ENCODE data around the gene NHP2.

Gene NHP2

GRCh38 chr5:178170455-178170854, 16.8 kb upstream of the NHP2 start:
- in situ Hi-C loops (cut with HindIII; ENCODE audit: low pct_ligation_motif_present, low sequenced_read_pairs), result no loop called here
- Histone ChIP-seq H3K27me3 (replicated peaks) (peaks cover 3% of the 10 kb centered on the region), H3K27ac (no peak overlapping the region), H3K36me3 (replicated peaks) (no peaks in the 10 kb centered on the region), H3K4me3 (ENCODE audit: low read depth, low read length) (no peak overlapping the region)
- no peak for DNase-seq
- TF ChIP-seq, protein P1, sequence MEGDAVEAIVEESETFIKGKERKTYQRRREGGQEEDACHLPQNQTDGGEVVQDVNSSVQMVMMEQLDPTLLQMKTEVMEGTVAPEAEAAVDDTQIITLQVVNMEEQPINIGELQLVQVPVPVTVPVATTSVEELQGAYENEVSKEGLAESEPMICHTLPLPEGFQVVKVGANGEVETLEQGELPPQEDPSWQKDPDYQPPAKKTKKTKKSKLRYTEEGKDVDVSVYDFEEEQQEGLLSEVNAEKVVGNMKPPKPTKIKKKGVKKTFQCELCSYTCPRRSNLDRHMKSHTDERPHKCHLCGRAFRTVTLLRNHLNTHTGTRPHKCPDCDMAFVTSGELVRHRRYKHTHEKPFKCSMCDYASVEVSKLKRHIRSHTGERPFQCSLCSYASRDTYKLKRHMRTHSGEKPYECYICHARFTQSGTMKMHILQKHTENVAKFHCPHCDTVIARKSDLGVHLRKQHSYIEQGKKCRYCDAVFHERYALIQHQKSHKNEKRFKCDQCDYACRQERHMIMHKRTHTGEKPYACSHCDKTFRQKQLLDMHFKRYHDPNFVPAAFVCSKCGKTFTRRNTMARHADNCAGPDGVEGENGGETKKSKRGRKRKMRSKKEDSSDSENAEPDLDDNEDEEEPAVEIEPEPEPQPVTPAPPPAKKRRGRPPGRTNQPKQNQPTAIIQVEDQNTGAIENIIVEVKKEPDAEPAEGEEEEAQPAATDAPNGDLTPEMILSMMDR (IDR thresholded peaks at IDR 0.05; ENCODE audit: low read depth, low read length, missing control alignments), result no peak

DNA sequence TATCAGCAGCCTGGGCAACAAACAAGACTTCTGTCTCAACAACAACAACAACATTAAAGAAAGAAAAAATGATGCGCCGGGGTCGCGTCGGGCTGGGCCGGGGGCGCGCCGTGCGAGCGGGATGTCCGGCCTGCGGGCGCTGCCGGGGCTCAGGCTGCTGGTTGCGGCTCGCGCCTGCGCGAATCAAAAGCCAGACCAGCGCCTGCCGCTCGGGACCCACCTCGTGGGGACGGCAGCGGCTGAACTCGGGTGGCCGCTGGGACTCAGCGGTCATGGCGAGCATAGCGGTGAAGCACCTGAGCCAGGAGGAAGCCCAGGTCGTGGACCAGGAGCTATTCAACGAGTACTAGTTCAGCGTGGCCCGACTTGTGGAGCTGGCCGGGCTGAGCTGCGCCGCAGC, 11.9 kb upstream of the NHP2 start:
- no peak overlapping the region for H3K27ac ChIP-seq
- H3K4me3 ChIP-seq (ENCODE audit: low read depth, low read length), result no peak overlapping the region
- no peak for DNase-seq
- H3K36me3 ChIP-seq (replicated peaks), result no peaks in the 10 kb centered on the region
- TF ChIP-seq, protein P1 (IDR thresholded peaks at IDR 0.05; ENCODE audit: low read depth, low read length, missing control alignments), result no peak
- in situ Hi-C loops (cut with HindIII; ENCODE audit: low pct_ligation_motif_present, low sequenced_read_pairs), result no loop called here
- peaks cover 3% of the 10 kb centered on the region for H3K27me3 ChIP-seq (replicated peaks)

GRCh38 chr5:178163772-178164735, 10.4 kb upstream of the NHP2 start:
- in situ Hi-C loops (cut with HindIII; ENCODE audit: low pct_ligation_motif_present, low sequenced_read_pairs), result no loop called here
- TF ChIP-seq, protein P1 (IDR thresholded peaks at IDR 0.05; ENCODE audit: low read depth, low read length, missing control alignments), result peak; percentile 99
- peaks cover 3% of the 10 kb centered on the region for H3K27me3 ChIP-seq (replicated peaks)
- H3K36me3 ChIP-seq (replicated peaks), result no peaks in the 10 kb centered on the region
- DNase-seq, result peak; percentile 42
- H3K27ac ChIP-seq, result no peak overlapping the region
- no peak overlapping the region for H3K4me3 ChIP-seq (ENCODE audit: low read depth, low read length)

DNA sequence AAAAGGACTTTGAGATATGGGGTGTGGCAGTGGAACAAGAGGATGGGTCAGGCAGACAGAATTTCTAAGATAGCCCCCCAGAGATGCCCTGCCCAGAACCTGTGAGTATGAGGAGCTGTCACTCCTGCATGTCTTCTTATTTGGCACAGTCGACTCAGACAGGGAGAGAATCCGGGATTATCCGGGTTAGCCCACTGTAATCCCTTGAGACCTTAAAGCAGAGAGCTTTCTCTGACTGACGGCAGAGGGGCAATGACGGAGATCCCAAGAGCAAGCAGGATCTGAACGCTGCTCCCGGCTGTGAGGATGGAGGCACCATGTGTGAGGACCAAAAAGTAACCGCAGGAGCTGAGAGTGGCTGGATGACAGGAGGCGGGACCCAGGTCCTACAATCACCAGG, 8.8 kb upstream of the NHP2 start:
- TF ChIP-seq, protein P1 (IDR thresholded peaks at IDR 0.05; ENCODE audit: low read depth, low read length, missing control alignments), result no peak
- DNase-seq, result no peak

GRCh38 chr5:178160176-178160575, 6.5 kb upstream of the NHP2 start:
- no peaks in the 10 kb centered on the region for H3K27me3 ChIP-seq (replicated peaks)
- H3K4me3 ChIP-seq (ENCODE audit: low read depth, low read length), result no peak overlapping the region
- in situ Hi-C loops (cut with HindIII; ENCODE audit: low pct_ligation_motif_present, low sequenced_read_pairs), result no loop called here
- TF ChIP-seq, protein P1 (IDR thresholded peaks at IDR 0.05; ENCODE audit: low read depth, low read length, missing control alignments), result no peak
- no peak for DNase-seq
- H3K36me3 ChIP-seq (replicated peaks), result no peaks in the 10 kb centered on the region
- no peak overlapping the region for H3K27ac ChIP-seq

More for the DNA sequence above, 8.8 kb upstream of the NHP2 start:
- H3K36me3 ChIP-seq (replicated peaks), result no peaks in the 10 kb centered on the region
- in situ Hi-C loops (cut with HindIII; ENCODE audit: low pct_ligation_motif_present, low sequenced_read_pairs), result no loop called here
- H3K27ac ChIP-seq, result no peak overlapping the region
- peaks cover 3% of the 10 kb centered on the region for H3K27me3 ChIP-seq (replicated peaks)
- H3K4me3 ChIP-seq (ENCODE audit: low read depth, low read length), result no peak overlapping the region

Data from brain microvascular endothelial cell (primary cell).